Left lung (tissue), 10 donors: Measurements from ENCODE around the gene PLCB3. TPM values are rescaled to one million over a fixed set of nuclear protein-coding genes. Genes with fewer than 3 reads are reported as not detected.

Experiments used
- ATAC-seq: fragments of 200-7000 bp; cut with Tn5 transposase; one replicate; pipeline ENCODE4 v1.9.1; 2020; ENCODE audit warnings: moderate library complexity
- DNase-seq, 4 donors: peaks; one replicate each; pipeline ENCODE4 v3.0.0-alpha.2; 2013 to 2020
- H3K27ac ChIP-seq, 2 donors: fragments of 200-600 bp; sonication (generic) in 1 of 2; one replicate each; pipeline versions ENCODE4 v1.5.0 to v1.8.0; 2020 to 2021
- H3K27me3 ChIP-seq, 2 donors: fragments of 200-600 bp; sonication (generic) in 1 of 2; one replicate each; pipeline versions ENCODE4 v1.5.0 to v1.8.0; 2020 to 2021
- H3K36me3 ChIP-seq, 2 donors: fragments of 200-600 bp; sonication (generic) in 1 of 2; one replicate each; pipeline versions ENCODE4 v1.5.0 to v1.8.0; 2020 to 2021
- H3K4me1 ChIP-seq, 2 donors: fragments of 200-600 bp; one replicate each; pipeline ENCODE4 v1.8.0; 2021
- H3K4me3 ChIP-seq, 2 donors: fragments of 200-600 bp; sonication (generic) in 1 of 2; one replicate each; pipeline versions ENCODE4 v1.5.0 to v1.8.0; 2020 to 2021; ENCODE audit warnings: mild to moderate bottlenecking in 1 of 2
- H3K9me3 ChIP-seq, 2 donors: fragments of 200-600 bp; sonication (generic) in 1 of 2; one replicate each; pipeline versions ENCODE4 v1.5.0 to v1.8.0; 2020 to 2021
- CTCF ChIP-seq, 2 donors: fragments of 200-600 bp; sonication (generic) in 1 of 2; IDR thresholded peaks; one replicate each; pipeline versions ENCODE4 v1.5.0 to v1.8.0; 2021; ENCODE audit warnings: antibody characterized with exemption in 2 of 2
- intact Hi-C, 2 donors: fragments of 100-400 bp; cut with DNase I; formaldehyde crosslinking; loops; one replicate each; pipeline versions ENCODE4 v1.11.2 to v1.14.2; 2022
- polyA plus RNA-seq, 6 donors: library from polyadenylated mRNA; unstranded; fragments of 120-200 nt; gene quantifications; one replicate each; pipeline ENCODE4 v1.2.1, GENCODE V29; 2013; ENCODE audit not compliant: insufficient read length in 6 of 6
- total RNA-seq, 2 donors: library from RNA; stranded (reverse); fragmentation: NEBNext Ultra II Directional; extraction: Animal tissue kit (Norgen Biotek cat#: 25700); gene quantifications; one replicate each; pipeline ENCODE4 v1.2.1, GENCODE V29; 2021
- donor health status: DM: no; HTN: yes; CAD: no.
- donor health status: DM: no; HTN: no; CAD: no.

The PLCB3 gene
- total and polyA plus RNA-seq, 8 donors = 18.9 to 42.7 (median 21.9) TPM

- H3K4me1 ChIP-seq = peaks cover 2 to 43% of the 10 kb centered on the region in 2 donors
- intact Hi-C loops = no loop called here
- TF ChIP-seq CTCF (IDR thresholded peaks at IDR 0.05) = no peak
- no peaks in the 10 kb centered on the region for H3K9me3 ChIP-seq
- no peak overlapping the region for H3K4me3 ChIP-seq
- H3K27me3 ChIP-seq = no peaks in the 10 kb centered on the region
- DNase-seq (peak in 1 of 4 donors; percentile 75), ATAC-seq (no peak)
- H3K27ac ChIP-seq = peak overlapping the region in 1 of 2 donors; percentile 13
- peaks cover 0 to 85% of the 10 kb centered on the region in 2 donors for H3K36me3 ChIP-seq
These were observed 40.0 kb upstream of the PLCB3 start for GRCh38 chr11:64211181-64211872.

DNA sequence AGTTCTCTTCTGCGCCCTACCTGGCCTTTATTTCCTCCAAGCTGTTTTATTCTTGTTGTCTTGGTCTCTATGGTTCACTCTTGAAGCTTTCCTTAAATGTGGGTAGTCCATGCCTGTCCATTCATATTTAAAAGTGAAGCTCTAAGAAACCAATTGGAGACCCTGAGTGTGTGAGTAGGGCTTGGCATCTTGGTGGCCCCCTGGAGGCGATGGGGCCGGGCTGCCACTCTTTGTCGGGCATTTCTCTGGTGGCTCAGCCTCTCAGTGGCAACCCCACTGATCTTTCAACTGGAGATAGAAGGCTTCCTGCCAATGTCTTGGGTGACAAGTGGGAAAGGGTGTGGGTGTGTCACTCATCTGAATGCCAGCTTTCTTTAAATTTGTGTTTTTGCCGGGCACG, 34.5 kb upstream of the PLCB3 start:
- Histone ChIP-seq H3K4me3 (no peak overlapping the region), H3K27ac (no peak overlapping the region), H3K27me3 (no peaks in the 10 kb centered on the region), H3K9me3 (no peaks in the 10 kb centered on the region), H3K4me1 (peaks cover 0 to 3% of the 10 kb centered on the region in 2 donors), H3K36me3 (peaks cover 0 to 97% of the 10 kb centered on the region in 2 donors)
- ATAC-seq = no peak
- no peak for TF ChIP-seq CTCF (IDR thresholded peaks at IDR 0.05)
- no peak for DNase-seq
- intact Hi-C loops = no loop called here

GRCh38 chr11:64218628-64219353, 32.5 kb upstream of the PLCB3 start:
- ATAC-seq (no peak), DNase-seq (peak in 1 of 4 donors; percentile 20)

GRCh38 chr11:64219354-64219684, 32.0 kb upstream of the PLCB3 start:
- no peak for TF ChIP-seq CTCF (IDR thresholded peaks at IDR 0.05)
- Histone ChIP-seq H3K27ac (no peak overlapping the region), H3K9me3 (no peaks in the 10 kb centered on the region), H3K36me3 (peaks cover 0 to 98% of the 10 kb centered on the region in 2 donors), H3K4me3 (no peak overlapping the region), H3K27me3 (no peaks in the 10 kb centered on the region), H3K4me1 (no peaks in the 10 kb centered on the region)
- intact Hi-C loops = no loop called here
- ATAC-seq = no peak
- DNase-seq = no peak

More at GRCh38 chr11:64218628-64219353, 32.5 kb upstream of the PLCB3 start:
- H3K27ac ChIP-seq = no peak overlapping the region
- TF ChIP-seq CTCF (IDR thresholded peaks at IDR 0.05) = no peak
- peaks cover 0 to 98% of the 10 kb centered on the region in 2 donors for H3K36me3 ChIP-seq
- intact Hi-C loops = no loop called here
- H3K4me1 ChIP-seq = no peaks in the 10 kb centered on the region
- no peak overlapping the region for H3K4me3 ChIP-seq
- no peaks in the 10 kb centered on the region for H3K27me3 ChIP-seq
- H3K9me3 ChIP-seq = no peaks in the 10 kb centered on the region

GRCh38 chr11:64219755-64220154, 31.6 kb upstream of the PLCB3 start:
- Histone ChIP-seq H3K27ac (no peak overlapping the region), H3K4me1 (peaks cover 0 to 4% of the 10 kb centered on the region in 2 donors), H3K36me3 (peaks cover 0 to 97% of the 10 kb centered on the region in 2 donors), H3K9me3 (no peaks in the 10 kb centered on the region), H3K27me3 (no peaks in the 10 kb centered on the region), H3K4me3 (no peak overlapping the region)
- ATAC-seq (no peak), DNase-seq (no peak)
- TF ChIP-seq CTCF (IDR thresholded peaks at IDR 0.05) = no peak
- intact Hi-C loops = no loop called here
